Stimulated activated CD8-positive, alpha-beta memory T cell treated with anti-CD3 and anti-CD28 coated beads, Interleukin-7, amount 100 ng/mL, for 24 hours (primary cell): ENCODE measurements around the gene SHB.

ENCODE experiments used
- DNase-seq: peaks from one replicate; pipeline ENCODE4 v3.0.0-alpha.2; 2020; ENCODE audit warnings: low read depth

SHB gene

GRCh38 chr9:38042626-38043357 is 26.2 kb downstream of the SHB start:
- DNase-seq: no peak

DNA sequence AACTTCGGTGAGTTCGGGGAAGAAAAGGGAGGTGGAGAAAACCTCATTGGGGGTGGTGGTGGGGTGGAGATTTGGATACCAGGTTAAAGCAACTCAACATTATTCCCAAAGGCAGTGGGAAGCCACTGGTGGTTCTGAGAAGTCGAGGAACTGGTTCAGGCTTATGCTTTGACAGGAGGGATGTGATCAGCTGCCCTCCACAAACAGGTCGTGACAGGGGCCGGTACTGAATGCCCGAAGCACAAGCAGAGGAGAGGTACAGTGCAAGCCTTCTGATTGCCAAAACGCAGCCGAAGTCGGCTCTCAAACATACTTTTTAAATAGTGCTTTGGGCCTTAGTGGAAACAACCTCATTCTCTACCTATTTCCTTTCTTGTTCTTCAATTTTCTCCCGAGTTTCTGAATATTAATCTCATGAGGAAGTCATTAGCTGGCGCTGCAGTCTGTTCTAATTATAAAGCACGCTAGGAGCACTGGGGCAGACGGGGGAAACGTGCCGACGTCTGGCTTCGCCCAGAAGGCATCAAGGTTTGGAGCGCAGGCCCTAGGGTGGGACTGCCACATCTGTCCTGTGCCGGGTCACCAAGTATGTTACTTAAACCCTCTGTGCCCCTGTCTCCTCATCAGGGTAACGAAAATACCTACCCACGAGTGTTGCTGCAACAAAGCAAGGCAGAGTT is 27.3 kb downstream of the SHB start:
- no peak for DNase-seq

- no peak for DNase-seq
Measured at GRCh38 chr9:38039907-38040682, 28.9 kb downstream of the SHB start.

GRCh38 chr9:38039090-38039906 is 29.7 kb downstream of the SHB start:
- no peak for DNase-seq

DNA sequence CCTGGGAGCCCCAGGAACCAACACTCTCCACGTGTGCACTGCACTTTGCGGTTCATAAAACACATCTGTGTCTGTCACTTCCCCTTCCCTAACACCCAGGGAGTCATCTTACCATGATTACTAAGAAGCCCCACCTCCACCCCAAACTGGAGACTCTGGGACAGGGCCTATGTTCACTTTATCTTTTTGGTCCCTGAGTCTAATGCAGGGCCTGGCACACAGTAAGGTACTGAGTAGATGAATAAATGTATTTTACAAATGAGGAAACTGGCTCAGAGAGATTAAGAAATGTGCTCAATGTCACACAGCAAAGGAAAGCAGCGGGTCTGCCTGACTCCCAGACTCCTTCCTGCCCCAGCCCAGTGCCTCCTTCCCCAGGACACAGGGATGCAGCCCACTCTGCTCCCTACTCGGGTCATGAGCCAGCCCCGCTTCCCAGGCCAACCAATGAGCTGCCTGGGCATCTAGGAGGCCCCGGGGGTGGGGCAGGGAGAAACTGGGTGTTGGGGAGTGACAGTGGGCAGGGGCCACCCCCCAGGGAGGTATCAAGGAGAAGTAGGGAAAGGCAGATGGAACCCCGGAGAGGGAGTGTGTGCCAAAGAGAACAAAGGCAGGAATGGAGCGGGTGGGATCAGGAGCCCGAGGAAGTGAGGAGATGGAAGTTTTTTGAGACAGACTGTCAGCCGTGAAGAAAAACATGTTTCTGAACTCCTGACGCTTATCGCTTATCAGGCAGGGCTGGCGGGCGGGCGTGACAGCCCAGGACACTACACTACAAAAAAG is 30.5 kb downstream of the SHB start:
- DNase-seq: no peak

DNA sequence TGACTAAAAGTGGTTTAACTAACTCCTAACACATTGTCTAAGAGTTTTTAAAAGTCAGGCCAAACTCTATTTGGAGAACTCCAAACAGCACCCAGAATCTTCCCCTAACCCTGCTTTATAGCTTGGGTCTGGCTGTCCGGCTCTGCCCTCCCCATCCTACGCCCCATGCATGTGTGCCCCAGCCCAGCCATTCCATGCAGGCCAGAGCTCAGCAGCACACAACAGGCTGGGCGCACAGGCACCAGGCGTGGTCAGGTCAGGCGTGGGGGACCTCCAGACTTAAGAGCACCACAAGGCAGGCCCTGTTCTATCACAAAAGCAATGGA is 31.1 kb downstream of the SHB start:
- DNase-seq: no peak

DNA sequence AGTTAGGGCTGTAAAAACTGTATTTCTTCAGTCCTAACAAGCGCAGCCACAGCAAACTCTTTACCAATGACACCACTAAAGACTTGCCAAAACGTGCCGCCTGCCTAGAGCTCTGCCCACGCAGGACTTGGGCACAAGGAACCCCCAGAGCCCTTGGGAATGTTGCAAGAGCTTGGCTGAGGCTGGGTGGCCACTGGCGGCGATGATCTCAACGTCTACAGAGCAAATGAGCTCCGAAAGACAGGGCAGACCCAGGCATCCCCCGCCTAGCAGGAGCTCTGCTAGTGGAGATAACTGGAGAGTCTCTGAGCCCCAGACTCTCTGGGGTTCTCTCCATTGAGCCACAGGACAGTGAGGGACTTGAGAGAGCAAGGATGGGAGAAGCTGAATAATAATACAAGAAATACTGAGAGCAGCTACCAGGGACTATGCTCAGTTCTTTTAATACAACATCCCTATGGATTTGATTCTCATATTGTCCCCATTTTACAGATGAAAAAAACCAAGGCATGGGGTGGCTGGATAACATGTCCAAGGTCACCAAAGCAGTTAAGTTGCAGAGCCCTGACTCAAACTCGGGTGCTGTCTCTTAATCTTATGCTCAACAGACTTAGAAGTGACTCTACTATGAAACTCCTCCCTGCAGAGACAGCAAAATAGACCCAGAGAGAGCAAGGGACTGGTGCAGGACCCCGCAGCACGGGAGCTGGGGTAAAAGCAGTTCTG is 32.5 kb downstream of the SHB start:
- no peak for DNase-seq

GRCh38 chr9:38035873-38036272 is 33.2 kb downstream of the SHB start:
- DNase-seq: no peak

GRCh38 chr9:38033941-38034340 is 35.1 kb downstream of the SHB start:
- DNase-seq: no peak

GRCh38 chr9:38032266-38033110 is 36.5 kb downstream of the SHB start:
- no peak for DNase-seq

- no peak for DNase-seq
Measured at GRCh38 chr9:38031594-38031993, 37.4 kb downstream of the SHB start.

GRCh38 chr9:38030658-38031057 is 38.4 kb downstream of the SHB start:
- DNase-seq: no peak

DNA sequence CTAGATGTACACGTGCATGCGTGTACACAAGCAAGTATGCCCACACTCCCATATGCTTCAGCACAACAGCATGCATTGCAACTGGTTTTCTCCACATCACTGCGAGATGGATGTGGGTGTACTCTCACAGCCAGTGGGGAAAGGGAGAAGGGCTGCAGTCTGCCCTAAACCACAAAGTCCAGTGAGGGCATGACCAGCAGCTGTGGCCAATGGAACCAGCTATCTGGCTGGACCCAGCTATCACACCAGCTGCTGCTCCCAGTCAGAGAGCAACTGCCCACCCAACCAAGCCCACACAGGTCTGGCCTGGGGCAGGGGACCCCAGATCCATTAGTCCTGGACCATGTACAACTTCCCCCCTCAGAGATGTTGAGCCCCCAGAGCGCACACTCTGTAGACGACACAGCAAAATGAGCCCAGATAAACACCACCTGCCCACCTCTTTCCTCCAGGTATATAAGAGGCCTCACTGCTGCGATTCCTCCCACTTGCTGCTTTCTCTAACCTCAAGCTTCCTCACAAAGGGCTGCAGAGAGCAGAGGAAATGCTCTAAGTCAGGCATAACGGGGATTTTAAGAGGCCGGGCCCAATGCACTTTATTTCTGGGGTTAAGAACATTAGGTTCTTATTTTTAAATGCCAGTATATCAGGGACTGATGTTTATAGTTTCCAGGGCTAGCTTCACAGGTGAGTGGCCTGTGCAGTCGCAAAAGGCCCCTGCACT is 39.0 kb downstream of the SHB start:
- DNase-seq: no peak

- no peak for DNase-seq
Measured at GRCh38 chr9:38027714-38028113, 41.3 kb downstream of the SHB start.

- DNase-seq: no peak
Measured at GRCh38 chr9:38026840-38027527, 42.0 kb downstream of the SHB start.

GRCh38 chr9:38026021-38026809 is 42.8 kb downstream of the SHB start:
- no peak for DNase-seq

DNA sequence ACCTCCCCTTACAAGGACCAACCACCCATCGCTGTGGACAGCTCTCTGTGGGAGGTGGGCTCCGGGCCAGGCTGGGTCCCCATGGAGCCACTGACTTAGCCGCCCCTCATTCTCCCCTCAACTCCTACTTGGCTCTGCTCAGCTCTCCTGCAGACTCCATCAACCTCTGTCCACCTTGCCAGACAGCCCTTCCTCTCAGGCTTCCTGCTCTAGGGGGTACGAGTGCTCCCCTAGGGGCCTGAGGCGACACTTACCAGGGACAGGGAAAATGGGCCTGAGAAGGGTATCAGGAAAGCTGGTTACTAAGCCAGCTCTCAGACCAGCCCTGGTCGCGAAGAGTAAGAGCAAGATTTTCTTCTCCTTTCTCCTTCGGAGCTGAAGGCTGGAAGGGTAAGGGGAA is 43.9 kb downstream of the SHB start:
- no peak for DNase-seq
